ENCODE results near the gene MARK3. TPM values are rescaled to one million over a fixed set of nuclear protein-coding genes. Genes with fewer than 3 reads are reported as not detected.

The MARK3 gene
- total RNA-seq, 1 experiment from 2014 or later: 81.9 TPM

- no peaks in the 10 kb centered on the region for H3K4me1 ChIP-seq (ENCODE audit: insufficient read depth, low read length)
- no peaks in the 10 kb centered on the region for H4K20me1 ChIP-seq (ENCODE audit: control insufficient read depth, insufficient read depth, insufficient read length)
- no peaks in the 10 kb centered on the region for H3K27me3 Mint-ChIP-seq (ENCODE audit: low read depth)
- no peak overlapping the region for H2BK5ac ChIP-seq (ENCODE audit: insufficient read length, low read length)
- TF ChIP-seq CTCF (conservative IDR thresholded peaks at IDR 0.05): no peak
- H2AFZ ChIP-seq (ENCODE audit: low read length): no peak overlapping the region
- H2AK5ac ChIP-seq (ENCODE audit: insufficient read length, low read length): no peak overlapping the region
- H4K91ac ChIP-seq (ENCODE audit: insufficient read length, low read depth, low read length): no peak overlapping the region
- H3K23ac ChIP-seq (ENCODE audit: insufficient read length, low read depth, low read length): no peak overlapping the region
- H3K18ac ChIP-seq (ENCODE audit: insufficient read length, low read depth, low read length): no peak overlapping the region
- no peaks in the 10 kb centered on the region for H3K23me2 ChIP-seq (ENCODE audit: insufficient read length, low read depth, low read length, poor library complexity, severe bottlenecking)
- H2BK120ac ChIP-seq (ENCODE audit: low read depth, low read length, poor library complexity, severe bottlenecking): no peak overlapping the region
- no CpG with 5 or more reads among the region's 5 CpGs for WGBS (ENCODE audit: extremely low coverage, insufficient read length, low lambda C conversion rate)
- H3K79me2 ChIP-seq (ENCODE audit: insufficient read depth, low read length): no peaks in the 10 kb centered on the region
- no peak overlapping the region for H3K4ac ChIP-seq (ENCODE audit: low read depth, low read length)
- DNase-seq: no peak
- H3K79me1 ChIP-seq (ENCODE audit: insufficient read depth, low read depth, low read length, poor library complexity, severe bottlenecking): no peaks in the 10 kb centered on the region
- no peak overlapping the region for H3K14ac ChIP-seq (ENCODE audit: insufficient read depth, low read length)
- H3K27ac Mint-ChIP-seq: peak overlapping the region in 1 of 3 experiments; percentile 91; a peak in 2 of 7 replicates
- H3K9me3 Mint-ChIP-seq: no peaks in the 10 kb centered on the region
- H3K27me3 ChIP-seq (ENCODE audit: insufficient read depth, low read length): no peaks in the 10 kb centered on the region
- H2BK20ac ChIP-seq (ENCODE audit: low read depth, low read length, poor library complexity, severe bottlenecking): no peak overlapping the region
- no peak overlapping the region for H3K4me3 Mint-ChIP-seq
- peaks cover 5 to 9% of the 10 kb centered on the region in 2 experiments; a peak in 3 of 4 replicates for H3K4me1 Mint-ChIP-seq
- no peaks in the 10 kb centered on the region for H3K9me3 ChIP-seq (ENCODE audit: control insufficient read depth, low read depth, low read length)
- H2BK12ac ChIP-seq (ENCODE audit: insufficient read length, low read depth, low read length): no peak overlapping the region
- no peak overlapping the region for H3K9ac ChIP-seq (ENCODE audit: extremely low read depth, insufficient read length, low read length)
- H3T11ph ChIP-seq (ENCODE audit: low read length): no peak overlapping the region
- no peak overlapping the region for H3K4me2 ChIP-seq (ENCODE audit: insufficient read depth, insufficient read length, low read length)
- no peak overlapping the region for H2BK15ac ChIP-seq (ENCODE audit: low read depth, low read length)
- H3K56ac ChIP-seq (ENCODE audit: insufficient read length, low read depth, low read length): no peak overlapping the region
- no peak overlapping the region for H4K8ac ChIP-seq (replicated peaks; ENCODE audit: insufficient read length, low read depth, low read length)
- H3K27ac ChIP-seq (ENCODE audit: insufficient read length, low read depth, low read length): no peak overlapping the region
- peaks cover 66 to 87% (median 85%) of the 10 kb centered on the region in 3 experiments for H3K36me3 Mint-ChIP-seq (ENCODE audit: insufficient read depth in 1 of 3, low read depth in 3 of 3)
- H4K5ac ChIP-seq (ENCODE audit: insufficient read length, low read depth, low read length): no peak overlapping the region
These were observed 43.7 kb upstream of the MARK3 start for GRCh38 chr14:103341250-103342129.

All from H9 (cell line).